CD4-positive, alpha-beta memory T cell (primary cell): Measurements from ENCODE around the gene XBP1. TPM values are rescaled to one million over a fixed set of nuclear protein-coding genes. Genes with fewer than 3 reads are reported as not detected.
A peak's percentile ranks its signal among the peaks of the same experiment; 100 is the strongest.

ENCODE experiments used
- CTCF ChIA-PET: fragments of 350-600 bp; sonication (Branson Sonifier 250); formaldehyde crosslinking; loops from one replicate; lab custom pipeline; 2021; ENCODE audit warnings: inconsistent platforms; ENCODE audit not compliant: partially characterized antibody; lab: Charles Lee
- POLR2A ChIA-PET: fragments of 350-600 bp; sonication (Branson Sonifier 250); formaldehyde crosslinking; loops from one replicate; lab custom pipeline; 2021; ENCODE audit not compliant: partially characterized antibody; lab: Charles Lee
- DNase-seq, 5 donors: peaks; one replicate each; pipeline versions ENCODE4 v3.0.0 to v3.0.0-alpha.2; 2020 to 2022; ENCODE audit warnings: mixed read lengths in 1 of 5
- H3K27ac ChIP-seq: one replicate; pipeline ENCODE4 v1.7.0; 2013; ENCODE audit warnings: low read depth, low read length
- H3K27me3 ChIP-seq: 2 replicates; pipeline ENCODE4 v1.7.0; 2013; ENCODE audit warnings: mild to moderate bottlenecking, low read length, moderate library complexity; ENCODE audit not compliant: insufficient read depth
- H3K36me3 ChIP-seq: 2 replicates; pipeline ENCODE4 v1.7.0; 2013; ENCODE audit warnings: mild to moderate bottlenecking, low read length, moderate library complexity; ENCODE audit not compliant: insufficient read depth
- H3K4me1 ChIP-seq: 2 replicates; pipeline ENCODE4 v1.7.0; 2013; ENCODE audit warnings: mild to moderate bottlenecking, low read length, moderate library complexity; ENCODE audit not compliant: insufficient read depth
- H3K4me3 ChIP-seq, 2 donors: one replicate each; pipeline ENCODE4 v1.7.0; 2013; ENCODE audit warnings: low read length in 2 of 2, mild to moderate bottlenecking in 1 of 2
- H3K9me3 ChIP-seq, 2 donors: one replicate each; pipeline ENCODE4 v1.7.0; 2013; ENCODE audit warnings: low read length in 2 of 2, control low read depth in 1 of 2; ENCODE audit not compliant: control insufficient read depth in 1 of 2
- H3K27ac Mint-ChIP-seq, 7 donors: one replicate each; pipeline ENCODE4 v1.8.0; 2020 to 2021; ENCODE audit warnings: mixed read lengths in 7 of 7, mild to moderate bottlenecking in 6 of 7, inconsistent platforms in 3 of 7, moderate library complexity in 3 of 7
- H3K27me3 Mint-ChIP-seq, 2 donors: one replicate each; pipeline ENCODE4 v1.8.0; 2020 to 2021; ENCODE audit warnings: mixed read lengths in 2 of 2
- H3K36me3 Mint-ChIP-seq, 2 donors: one replicate each; pipeline ENCODE4 v1.8.0; 2020 to 2021; ENCODE audit warnings: mixed read lengths in 2 of 2, inconsistent platforms in 1 of 2, mild to moderate bottlenecking in 1 of 2
- H3K4me1 Mint-ChIP-seq, 4 donors: one replicate each; pipeline ENCODE4 v1.8.0; 2020 to 2021; ENCODE audit warnings: mixed read lengths in 4 of 4, mild to moderate bottlenecking in 1 of 4
- H3K4me3 Mint-ChIP-seq, 8 donors: one replicate each; pipeline ENCODE4 v1.8.0; 2020 to 2021; ENCODE audit warnings: mixed read lengths in 8 of 8, mild to moderate bottlenecking in 7 of 8, moderate library complexity in 6 of 8, inconsistent platforms in 3 of 8
- H3K9me3 Mint-ChIP-seq, 8 donors: one replicate each; pipeline ENCODE4 v1.8.0; 2020 to 2021; ENCODE audit warnings: mixed read lengths in 8 of 8, mild to moderate bottlenecking in 5 of 8, inconsistent platforms in 3 of 8, moderate library complexity in 1 of 8
- intact Hi-C: fragments of 100-400 bp; cut with micrococcal nuclease; formaldehyde crosslinking; loops from one replicate; pipeline ENCODE4 v1.15.1; 2023
- polyA plus RNA-seq, 2 donors: library from polyadenylated mRNA; unstranded; fragments of 300-500 nt; fragmentation: Illumina TruSeq; gene quantifications; one replicate each; pipeline ENCODE4 v1.2.3, GENCODE V29; 2021
- total RNA-seq, 2 experiments: library from RNA; stranded (reverse); gene quantifications; one replicate each; pipeline ENCODE4 v1.2.3, GENCODE V29; 2021

XBP1 gene
- total and polyA plus RNA-seq, 4 experiments from 2014 or later = 154 to 533 (median 240) TPM

DNA sequence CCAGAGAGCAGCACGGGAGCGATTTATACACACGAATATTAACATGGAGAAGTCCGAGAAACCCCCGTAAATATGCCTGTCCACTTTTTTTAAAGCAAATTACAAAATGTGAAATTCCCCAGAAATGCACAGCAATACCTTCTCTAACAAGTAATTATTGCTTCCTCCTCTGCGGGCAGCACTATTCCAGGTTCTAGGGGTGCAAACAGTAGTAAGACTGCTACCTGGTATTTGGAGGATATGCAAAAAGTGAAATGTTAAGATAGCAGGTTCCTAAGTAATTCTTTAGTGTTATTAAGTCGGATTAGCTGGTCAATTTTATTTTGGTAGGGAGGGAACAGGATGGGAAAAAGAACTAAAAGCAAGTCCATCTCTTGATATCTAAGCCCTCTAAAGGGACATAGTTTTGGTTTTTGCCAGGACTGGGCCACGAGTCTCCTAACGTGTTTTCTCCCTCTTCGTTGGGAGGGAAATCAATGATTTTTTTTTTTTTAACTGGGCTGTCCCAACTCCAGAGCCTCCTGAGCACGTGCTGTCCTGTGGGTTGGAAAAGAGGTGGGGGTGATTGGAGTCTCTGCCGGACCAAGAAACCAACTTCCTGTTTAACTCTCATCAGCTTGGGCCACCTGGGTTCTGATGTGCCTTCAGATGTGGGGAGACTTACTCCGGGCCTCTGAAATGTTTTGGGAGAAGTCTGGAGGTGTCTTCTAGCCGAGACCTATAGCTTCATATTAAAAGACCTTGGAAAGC lies 1.7 kb upstream of the XBP1 start:
- Histone ChIP-seq H3K36me3 (peaks cover 3% of the 10 kb centered on the region), H3K9me3 (no peaks in the 10 kb centered on the region), H3K4me3 (peak overlapping the region; percentile 15 to 39), H3K27ac (peak overlapping the region; percentile 23), H3K27me3 (no peaks in the 10 kb centered on the region), H3K4me1 (peaks cover 38% of the 10 kb centered on the region)
- POLR2A ChIA-PET = interaction anchor here (0.9 to 7.5 kb wide), 6 partner anchors 8 to 81 kb away, joined by 4 to 236 read pairs (median 12); partner anchors contain the start of gene ZNRF3
- CTCF ChIA-PET = interaction anchor here (0.9 to 7.4 kb wide), 5 partner anchors 10 to 27 kb away, joined by 4 to 73 read pairs (median 24); no protein-coding TSS in a partner anchor
- no peaks in the 10 kb centered on the region for H3K27me3 Mint-ChIP-seq
- H3K4me3 Mint-ChIP-seq = peak overlapping the region; percentile 86 to 96 (median 91)
- no peak for DNase-seq
- intact Hi-C loops = loop anchor here (2.0 kb wide), 1 partner anchor 21 kb away; no protein-coding TSS in a partner anchor
- no peaks in the 10 kb centered on the region for H3K9me3 Mint-ChIP-seq
- H3K4me1 Mint-ChIP-seq = peaks cover 25 to 79% (median 47%) of the 10 kb centered on the region in 4 donors
- peak overlapping the region; percentile 89 to 97 (median 93) for H3K27ac Mint-ChIP-seq
- peaks cover 22 to 53% of the 10 kb centered on the region in 2 donors for H3K36me3 Mint-ChIP-seq

DNA sequence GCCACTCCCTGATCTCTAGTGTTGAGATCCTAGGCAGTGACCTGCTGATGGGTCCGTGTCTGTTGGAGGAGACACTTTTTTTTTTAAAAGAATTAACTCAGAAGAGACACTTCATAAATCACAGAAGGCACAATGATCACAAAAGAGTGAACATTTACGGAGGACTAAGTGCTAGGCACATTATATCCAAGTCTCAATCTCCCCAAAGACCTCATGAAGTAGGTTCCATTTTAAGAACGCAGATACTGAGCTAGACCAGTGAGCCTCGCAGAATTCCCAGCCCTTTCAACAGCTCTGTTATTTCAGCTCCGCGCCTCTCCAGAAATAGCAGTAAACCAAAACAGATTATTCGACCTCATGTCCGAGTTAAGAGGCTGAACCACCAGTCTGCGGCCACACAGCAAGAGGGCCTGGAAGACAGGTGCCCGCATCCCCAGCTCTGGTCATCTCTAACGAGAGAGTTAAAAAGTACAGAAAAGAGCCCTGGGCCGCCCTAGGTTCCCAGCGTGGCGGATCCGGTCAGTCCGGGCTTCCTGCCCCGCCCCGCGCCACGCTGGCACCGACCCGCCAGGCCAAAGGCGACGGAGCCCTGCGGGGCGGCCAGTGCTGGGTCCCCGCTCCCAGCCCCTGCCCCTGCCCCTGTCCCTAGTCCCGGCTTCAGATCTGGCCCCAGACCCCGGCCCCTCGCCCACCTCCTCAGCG lies 612 bp downstream of the XBP1 start:
- no peaks in the 10 kb centered on the region for H3K9me3 ChIP-seq
- ChIA-PET POLR2A (interaction anchor here (0.9 to 7.5 kb wide), 20 partner anchors 9 to 881 kb away, joined by 3 to 236 read pairs (median 6); partner anchors contain the start of genes CCDC117, CHEK2, HSCB and RHBDD3), CTCF (interaction anchor here (1.0 to 7.4 kb wide), 8 partner anchors 12 to 199 kb away, joined by 3 to 73 read pairs (median 6); partner anchors contain the start of gene CCDC117)
- Mint-ChIP-seq H3K4me3 (peak overlapping the region; percentile 82 to 99 (median 93)), H3K36me3 (peaks cover 38 to 71% of the 10 kb centered on the region in 2 donors), H3K27me3 (no peaks in the 10 kb centered on the region), H3K9me3 (no peaks in the 10 kb centered on the region), H3K27ac (peak overlapping the region; percentile 89 to 100 (median 100)), H3K4me1 (peaks cover 36 to 85% (median 54%) of the 10 kb centered on the region in 4 donors)
- H3K4me3 ChIP-seq = peak overlapping the region; percentile 83 to 92
- H3K27me3 ChIP-seq = no peaks in the 10 kb centered on the region
- H3K27ac ChIP-seq = peak overlapping the region; percentile 96
- DNase-seq = peak in 4 of 5 donors; percentile 27 to 38 (median 32)
- intact Hi-C loops = loop anchor here (1.0 kb wide), 5 partner anchors 7 to 84 kb away; partner anchors contain the start of genes CCDC117, CHEK2 and ZNRF3
- peaks cover 26% of the 10 kb centered on the region for H3K36me3 ChIP-seq
- H3K4me1 ChIP-seq = peaks cover 60% of the 10 kb centered on the region

GRCh38 chr22:28798810-28799605 lies 1.4 kb downstream of the XBP1 start:
- peaks cover 42 to 85% (median 59%) of the 10 kb centered on the region in 4 donors for H3K4me1 Mint-ChIP-seq
- Histone ChIP-seq H3K27me3 (no peaks in the 10 kb centered on the region), H3K4me1 (peaks cover 68% of the 10 kb centered on the region), H3K4me3 (peak overlapping the region; percentile 83 to 92), H3K27ac (peak overlapping the region; percentile 96), H3K36me3 (peaks cover 33% of the 10 kb centered on the region), H3K9me3 (no peaks in the 10 kb centered on the region)
- ChIA-PET CTCF (interaction anchor here (1.0 to 7.4 kb wide), 6 partner anchors 10 to 30 kb away, joined by 3 to 73 read pairs (median 16); partner anchors contain the start of gene CCDC117), POLR2A (interaction anchor here (0.9 to 7.5 kb wide), 18 partner anchors 8 to 881 kb away, joined by 3 to 236 read pairs (median 6); partner anchors contain the start of genes CCDC117, CHEK2, HSCB and RHBDD3)
- intact Hi-C loops = loop anchor here (1.0 kb wide), 1 partner anchor 27 kb away; the partner anchor contains the start of gene CCDC117
- H3K27me3 Mint-ChIP-seq = no peaks in the 10 kb centered on the region
- H3K36me3 Mint-ChIP-seq = peaks cover 43 to 73% of the 10 kb centered on the region in 2 donors
- H3K27ac Mint-ChIP-seq = peak overlapping the region; percentile 89 to 100 (median 99)
- H3K9me3 Mint-ChIP-seq = no peaks in the 10 kb centered on the region
- DNase-seq = peak in 2 of 5 donors; percentile 26 to 56
- peak overlapping the region; percentile 82 to 99 (median 93) for H3K4me3 Mint-ChIP-seq

DNA sequence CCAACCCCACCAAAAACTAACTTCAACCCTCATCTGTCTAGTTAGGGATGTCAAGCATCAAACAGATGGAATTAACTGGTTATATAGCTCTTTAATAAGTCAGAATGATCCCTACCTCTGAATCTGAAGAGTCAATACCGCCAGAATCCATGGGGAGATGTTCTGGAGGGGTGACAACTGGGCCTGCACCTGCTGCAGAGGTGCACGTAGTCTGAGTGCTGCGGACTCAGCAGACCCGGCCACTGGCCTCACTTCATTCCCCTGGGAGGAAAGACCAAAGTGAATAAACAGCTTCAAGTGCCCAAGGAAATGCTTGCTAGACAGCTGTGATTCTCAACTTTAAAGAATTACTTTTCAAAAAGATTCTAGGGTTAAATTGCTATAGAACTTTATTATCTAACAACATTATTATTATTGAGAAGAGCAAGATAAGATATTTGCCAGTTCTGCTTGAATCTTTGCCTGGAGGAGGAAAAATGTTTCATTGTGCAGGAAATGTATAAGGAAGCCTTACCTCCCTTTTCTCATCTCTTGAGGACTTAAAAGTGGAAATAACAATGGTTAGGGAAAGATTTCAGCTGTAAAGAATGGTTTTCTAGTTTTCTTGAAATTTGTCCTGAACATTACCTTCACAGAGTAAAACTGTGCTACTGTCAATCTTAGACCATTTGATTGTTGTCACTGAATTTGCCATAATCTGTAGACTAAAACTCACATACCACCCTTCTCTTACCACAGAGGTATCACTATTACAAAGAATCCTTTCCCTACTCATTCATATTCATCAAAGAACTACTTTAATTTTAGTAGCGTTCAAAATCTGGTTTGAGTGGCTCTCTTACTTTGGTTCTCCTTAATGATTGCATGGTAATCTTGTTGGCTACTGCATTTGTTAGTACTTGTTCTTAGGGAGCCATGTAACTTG lies 4.2 kb downstream of the XBP1 start:
- Mint-ChIP-seq H3K36me3 (peaks cover 47 to 68% of the 10 kb centered on the region in 2 donors), H3K27ac (peak overlapping the region; percentile 5 to 89 (median 66)), H3K27me3 (no peaks in the 10 kb centered on the region), H3K4me1 (peaks cover 45 to 90% (median 69%) of the 10 kb centered on the region in 4 donors), H3K9me3 (no peaks in the 10 kb centered on the region), H3K4me3 (peak overlapping the region; percentile 15 to 90 (median 62))
- Histone ChIP-seq H3K9me3 (no peaks in the 10 kb centered on the region), H3K4me1 (peaks cover 72% of the 10 kb centered on the region), H3K4me3 (no peak overlapping the region), H3K36me3 (peaks cover 37% of the 10 kb centered on the region), H3K27me3 (no peaks in the 10 kb centered on the region), H3K27ac (no peak overlapping the region)
- intact Hi-C loops = no loop called here
- DNase-seq = no peak
- CTCF ChIA-PET = interaction anchor here (1.5 to 7.4 kb wide), 3 partner anchors 16 to 33 kb away, joined by 3 to 59 read pairs (median 7); no protein-coding TSS in a partner anchor
- POLR2A ChIA-PET = interaction anchor here (1.4 to 7.5 kb wide), 4 partner anchors 11 to 23 kb away, joined by 3 to 236 read pairs (median 6); partner anchors contain the start of gene CCDC117

DNA sequence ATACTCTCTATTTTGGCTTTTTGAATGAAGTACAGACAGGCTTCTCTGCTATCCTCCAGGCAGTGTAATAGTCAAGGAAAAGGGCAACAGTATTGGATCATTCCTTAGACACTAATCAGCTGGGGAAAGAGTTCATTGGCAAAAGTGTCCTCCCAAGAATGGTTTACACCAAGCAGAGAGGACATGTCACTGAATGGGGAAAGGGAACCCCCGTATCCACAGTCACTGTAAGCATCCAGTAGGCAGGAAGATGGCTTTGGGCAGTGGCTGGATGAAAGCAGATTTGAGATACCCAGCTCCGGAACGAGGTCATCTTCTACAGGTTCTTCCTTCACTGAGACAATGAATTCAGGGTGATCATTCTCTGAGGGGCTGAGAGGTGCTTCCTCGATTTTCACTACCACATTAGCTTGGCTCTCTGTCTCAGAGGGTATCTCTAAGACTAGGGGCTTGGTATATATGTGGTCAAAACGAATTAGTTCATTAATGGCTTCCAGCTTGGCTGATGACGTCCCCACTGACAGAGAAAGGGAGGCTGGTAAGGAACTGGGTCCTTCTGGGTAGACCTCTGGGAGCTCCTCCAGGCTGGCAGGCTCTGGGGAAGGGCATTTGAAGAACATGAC lies 5.2 kb downstream of the XBP1 start:
- no peak overlapping the region for H3K4me3 ChIP-seq
- H3K9me3 ChIP-seq = no peaks in the 10 kb centered on the region
- Mint-ChIP-seq H3K27me3 (no peaks in the 10 kb centered on the region), H3K27ac (peak overlapping the region in 4 of 7 donors; percentile 29 to 89 (median 55)), H3K9me3 (no peaks in the 10 kb centered on the region), H3K4me3 (peak overlapping the region in 5 of 8 donors; percentile 15 to 63 (median 46)), H3K4me1 (peaks cover 50 to 91% (median 74%) of the 10 kb centered on the region in 4 donors), H3K36me3 (peaks cover 47 to 61% of the 10 kb centered on the region in 2 donors)
- no peak for DNase-seq
- intact Hi-C loops = no loop called here
- CTCF ChIA-PET = interaction anchor here (1.5 to 1.7 kb wide), 3 partner anchors 17 to 35 kb away, joined by 3 to 8 read pairs (median 7); no protein-coding TSS in a partner anchor
- no peaks in the 10 kb centered on the region for H3K27me3 ChIP-seq
- H3K27ac ChIP-seq = no peak overlapping the region
- peaks cover 37% of the 10 kb centered on the region for H3K36me3 ChIP-seq
- POLR2A ChIA-PET = interaction anchor here (1.0 to 5.0 kb wide), 6 partner anchors 7 to 22 kb away, joined by 3 to 26 read pairs (median 4); partner anchors contain the start of gene CCDC117
- H3K4me1 ChIP-seq = peaks cover 83% of the 10 kb centered on the region
